ENCODE measurements around the gene SMPDL3B.

SMPDL3B gene

GRCh38 chr1:27915082-27915575 lies 19.7 kb upstream of the SMPDL3B start:
- ChIA-PET CTCF (no interaction called here), POLR2A (no interaction called here)
- no peak for DNase-seq (ENCODE audit: extremely low spot score)
- no peak for TF ChIP-seq CTCF (IDR thresholded peaks at IDR 0.05; ENCODE audit: control extremely low read depth, extremely low read depth, low read depth, missing control alignments)

- POLR2A ChIA-PET = no interaction called here
- CTCF ChIA-PET = no interaction called here
- DNase-seq (ENCODE audit: extremely low spot score) = no peak
- no peak for TF ChIP-seq CTCF (IDR thresholded peaks at IDR 0.05; ENCODE audit: control extremely low read depth, extremely low read depth, low read depth, missing control alignments)
These were observed 12.5 kb upstream of the SMPDL3B start for GRCh38 chr1:27922272-27922671.

- TF ChIP-seq CTCF (IDR thresholded peaks at IDR 0.05; ENCODE audit: control extremely low read depth, extremely low read depth, low read depth, missing control alignments) = no peak
- POLR2A ChIA-PET = no interaction called here
- CTCF ChIA-PET = interaction anchor here (1.0 to 1.9 kb wide), 3 partner anchors 13 to 96 kb away, joined by 3 to 6 read pairs (median 3); no protein-coding TSS in a partner anchor
- no peak for DNase-seq (ENCODE audit: extremely low spot score)
These were observed 6.4 kb upstream of the SMPDL3B start for GRCh38 chr1:27928216-27928954.

GRCh38 chr1:27931184-27931583 lies 3.6 kb upstream of the SMPDL3B start:
- no peak for TF ChIP-seq CTCF (IDR thresholded peaks at IDR 0.05; ENCODE audit: control extremely low read depth, extremely low read depth, low read depth, missing control alignments)

GRCh38 chr1:27931759-27932158 lies 3.0 kb upstream of the SMPDL3B start:
- DNase-seq (ENCODE audit: extremely low spot score) = no peak
- ChIA-PET CTCF (interaction anchor here (1.5 kb wide), 1 partner anchor 24 kb away, joined by 4 read pairs; no protein-coding TSS in a partner anchor), POLR2A (no interaction called here)
- no peak for TF ChIP-seq CTCF (IDR thresholded peaks at IDR 0.05; ENCODE audit: control extremely low read depth, extremely low read depth, low read depth, missing control alignments)

More at GRCh38 chr1:27931184-27931583, 3.6 kb upstream of the SMPDL3B start:
- CTCF ChIA-PET = interaction anchor here (1.3 to 1.6 kb wide), 3 partner anchors 8 to 24 kb away, joined by 4 to 6 read pairs (median 4); no protein-coding TSS in a partner anchor
- POLR2A ChIA-PET = no interaction called here
- DNase-seq (ENCODE audit: extremely low spot score) = no peak

- DNase-seq (ENCODE audit: extremely low spot score) = no peak
- TF ChIP-seq CTCF (IDR thresholded peaks at IDR 0.05; ENCODE audit: control extremely low read depth, extremely low read depth, low read depth, missing control alignments) = no peak
- ChIA-PET POLR2A (no interaction called here), CTCF (interaction anchor here (1.1 kb wide), 1 partner anchor 10 kb away, joined by 7 read pairs; no protein-coding TSS in a partner anchor)
These were observed 921 bp downstream of the SMPDL3B start for GRCh38 chr1:27935721-27936120.
